Measurements from ENCODE around the gene FNDC5.

FNDC5 gene

DNA sequence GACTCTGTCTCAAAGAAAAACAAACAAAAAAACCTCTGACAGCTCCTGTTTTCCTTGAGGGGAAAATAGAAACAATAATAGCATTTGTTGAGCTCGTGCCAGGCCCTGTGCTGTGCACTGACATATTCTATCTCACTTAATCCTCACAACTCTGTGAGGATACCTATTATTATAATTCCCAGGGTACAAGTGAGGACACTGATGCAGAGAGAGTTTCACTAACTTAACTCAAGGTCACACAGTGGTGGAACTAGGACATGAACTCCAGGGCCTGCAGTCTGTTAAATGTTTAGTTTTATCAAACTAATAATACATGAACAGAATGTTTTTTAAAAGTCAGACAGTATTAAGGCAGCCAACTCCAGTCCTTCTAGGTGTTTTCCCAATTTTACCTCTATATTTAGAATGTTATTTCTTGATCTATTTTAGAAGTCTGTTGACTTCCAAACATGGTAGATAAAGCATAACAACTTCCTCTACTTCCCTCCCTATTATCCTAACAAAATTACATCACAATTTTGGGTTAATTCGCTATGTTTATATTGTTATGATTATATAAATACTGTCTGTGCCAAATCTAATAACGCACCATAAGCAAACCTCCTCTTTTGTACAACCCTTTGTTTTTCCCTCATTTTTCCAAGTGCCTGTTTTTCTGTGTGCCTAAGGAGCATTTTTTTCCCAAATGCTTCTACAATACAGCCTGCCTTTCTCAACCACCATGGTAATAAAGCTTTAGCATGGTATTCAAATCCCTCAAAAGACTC is 4.9 kb downstream of the FNDC5 start:
- DNase-seq (ENCODE audit: low read depth, low spot score): no peak

DNA sequence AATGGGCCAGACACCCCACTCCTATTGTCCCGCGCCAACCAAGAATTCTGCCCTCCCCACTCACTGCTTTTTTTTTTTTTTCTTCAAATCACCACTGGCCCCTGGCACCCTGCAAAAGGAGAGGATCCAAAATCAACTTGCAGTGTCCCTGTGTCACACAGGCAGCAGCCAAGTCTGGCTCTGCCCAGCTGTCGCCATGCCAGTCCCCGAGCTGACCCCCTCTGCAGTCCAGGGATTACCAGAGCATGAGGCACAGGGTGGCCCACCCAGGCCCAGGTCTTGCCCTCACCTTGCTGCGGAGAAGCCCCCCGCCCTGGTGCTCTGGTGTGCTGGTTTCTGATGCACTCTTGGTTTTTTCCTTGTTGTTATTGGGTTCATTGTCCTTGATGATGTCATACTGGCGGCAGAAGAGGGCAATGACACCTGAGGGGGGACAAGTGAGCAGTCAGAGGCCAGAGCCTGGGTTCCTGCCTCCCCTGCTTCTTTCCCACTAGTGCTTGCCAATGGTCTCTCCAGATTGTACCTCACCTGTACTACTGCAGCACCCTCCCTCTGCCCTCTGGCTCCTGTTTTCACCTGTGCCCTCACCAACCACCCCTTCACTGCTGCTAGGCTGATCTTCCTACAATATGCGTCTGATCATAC is 6.2 kb downstream of the FNDC5 start:
- no peak for DNase-seq (ENCODE audit: low read depth, low spot score)

DNA sequence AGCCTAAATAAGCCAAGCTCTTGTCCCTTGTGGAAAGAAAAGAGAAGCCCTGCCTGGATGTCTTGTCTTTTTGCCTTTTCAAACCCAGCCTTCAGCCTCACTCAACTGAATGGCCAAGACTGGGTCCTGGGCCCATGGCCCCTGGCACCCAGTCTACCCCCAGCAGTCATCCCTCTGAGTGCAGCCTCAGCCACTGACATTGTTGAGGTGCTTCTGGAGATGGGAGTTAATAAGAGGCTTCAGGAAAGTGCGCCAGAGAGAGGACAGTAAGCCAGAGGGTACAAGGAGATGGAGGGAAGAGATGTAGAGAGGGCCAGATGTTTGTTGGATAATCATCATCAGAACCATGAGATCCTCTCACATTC is 6.8 kb downstream of the FNDC5 start:
- DNase-seq (ENCODE audit: low read depth, low spot score): no peak

DNA sequence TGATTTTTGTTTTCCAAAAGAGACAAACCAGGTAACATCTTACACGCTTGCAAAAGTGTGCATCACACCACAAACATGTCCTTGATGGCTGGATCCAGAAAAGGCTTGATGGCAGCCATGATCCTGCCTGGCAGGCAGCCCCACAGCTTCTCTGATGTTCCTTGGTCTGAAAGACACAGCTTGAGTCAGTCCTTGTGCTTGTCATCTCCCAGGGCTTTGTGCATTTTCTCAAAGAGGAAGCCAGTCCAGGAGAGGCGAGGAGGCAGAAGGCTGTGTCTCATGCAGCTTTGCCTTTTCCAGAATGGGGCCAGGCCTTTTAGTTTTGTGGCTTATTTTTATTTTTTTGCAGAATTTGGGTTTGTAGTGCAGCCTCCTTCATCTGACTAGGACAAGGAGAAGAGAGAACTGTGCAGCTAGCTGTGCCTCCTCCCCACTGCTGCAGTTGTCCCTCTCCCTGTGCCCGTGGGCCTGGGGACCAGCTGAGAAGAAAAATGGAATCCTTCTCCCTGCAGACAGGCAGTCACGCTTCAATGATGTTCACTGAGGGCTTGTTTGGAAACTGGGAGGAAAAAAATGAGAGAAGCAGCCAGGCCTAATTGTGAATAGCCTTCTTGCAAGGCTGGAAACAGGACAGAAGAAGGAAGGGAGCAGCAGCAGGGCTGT is 7.4 kb downstream of the FNDC5 start:
- DNase-seq (ENCODE audit: low read depth, low spot score): no peak

- no peak for DNase-seq (ENCODE audit: low read depth, low spot score)
These were observed 8.6 kb downstream of the FNDC5 start for GRCh38 chr1:32861904-32862695.

GRCh38 chr1:32860566-32860965 is 10.1 kb downstream of the FNDC5 start:
- no peak for DNase-seq (ENCODE audit: low read depth, low spot score)

DNA sequence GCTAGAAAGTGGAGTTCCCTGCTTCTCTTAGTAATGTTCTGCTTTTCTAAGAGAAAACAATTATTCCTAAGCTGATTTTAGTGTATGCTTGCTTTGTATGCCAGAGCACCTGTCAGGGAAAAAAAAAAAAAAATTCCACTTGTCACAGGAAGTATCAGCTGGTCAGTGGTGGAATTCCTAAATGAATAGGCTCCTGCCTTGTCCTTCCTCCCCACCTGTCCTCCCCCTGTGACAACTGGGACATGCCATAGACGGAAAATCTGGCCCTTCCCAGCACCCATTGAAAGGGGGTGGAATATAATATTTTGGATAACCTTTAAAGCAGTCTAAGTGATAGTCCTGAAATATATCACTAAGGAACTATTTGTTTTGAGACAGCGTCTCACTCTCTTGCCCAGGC is 10.8 kb downstream of the FNDC5 start:
- DNase-seq (ENCODE audit: low read depth, low spot score): no peak

DNA sequence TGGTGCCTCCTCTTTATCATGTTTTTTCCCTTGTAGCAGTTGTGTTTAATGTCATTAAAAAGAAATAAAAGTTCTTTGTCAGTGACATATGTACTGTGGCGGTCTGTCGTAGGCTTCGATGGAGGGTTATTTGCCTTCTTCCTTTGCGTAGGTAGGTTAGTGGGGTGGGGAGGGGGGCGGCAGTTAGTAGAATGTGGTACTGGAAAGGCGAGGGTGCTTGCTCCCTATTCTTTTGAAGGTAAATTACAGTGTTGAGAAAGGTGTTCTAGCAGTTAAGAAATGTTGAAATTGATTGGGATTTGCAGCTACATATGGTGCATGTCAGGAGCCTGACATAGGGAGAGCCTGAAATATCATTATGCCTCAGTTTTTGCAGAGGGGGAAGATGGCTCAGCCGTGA is 11.9 kb downstream of the FNDC5 start:
- no peak for DNase-seq (ENCODE audit: low read depth, low spot score)

GRCh38 chr1:32858136-32858535 is 12.6 kb downstream of the FNDC5 start:
- no peak for DNase-seq (ENCODE audit: low read depth, low spot score)

- no peak for DNase-seq (ENCODE audit: low read depth, low spot score)
These were observed 14.7 kb downstream of the FNDC5 start for GRCh38 chr1:32855861-32856617.

GRCh38 chr1:32848354-32849063 is 22.2 kb downstream of the FNDC5 start:
- no peak for DNase-seq (ENCODE audit: low read depth, low spot score)

GRCh38 chr1:32831878-32832277 is 38.8 kb downstream of the FNDC5 start:
- no peak for DNase-seq (ENCODE audit: low read depth, low spot score)

DNA sequence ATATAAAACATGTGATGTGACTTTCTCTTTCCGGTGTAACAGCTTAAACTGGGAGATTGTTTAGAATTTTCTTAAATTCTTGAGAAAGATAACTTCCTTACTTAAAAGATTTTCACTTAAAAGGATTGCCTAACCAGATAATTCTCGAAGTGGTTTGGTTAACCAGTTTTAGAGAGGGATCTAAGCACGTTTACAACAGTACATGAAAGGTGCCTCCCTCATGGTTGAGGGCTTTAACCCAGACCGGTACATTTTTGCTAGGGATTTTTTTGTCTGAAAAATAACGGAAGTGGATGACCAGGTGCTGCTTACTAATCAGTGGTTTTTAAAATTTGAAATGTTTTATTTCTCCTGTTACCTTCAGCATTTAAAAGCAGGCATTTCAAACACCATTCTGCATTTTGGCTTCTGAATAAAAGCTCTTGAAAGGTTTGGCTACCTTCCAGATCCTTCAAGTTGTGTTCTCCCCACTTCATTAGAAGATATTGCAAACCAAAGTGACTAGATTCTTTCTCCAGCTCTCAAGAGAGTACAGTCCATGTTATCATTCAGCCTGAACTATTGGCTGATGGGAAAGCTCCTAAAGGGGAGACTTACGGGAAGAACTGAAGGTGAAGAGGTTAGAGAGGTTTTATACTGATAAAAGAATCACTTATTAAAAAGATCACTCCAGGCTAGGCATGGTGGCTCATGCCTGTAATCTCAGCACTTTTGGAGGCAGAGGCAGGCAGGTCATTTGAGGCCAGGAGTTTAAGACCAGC is 40.4 kb downstream of the FNDC5 start:
- no peak for DNase-seq (ENCODE audit: low read depth, low spot score)

DNA sequence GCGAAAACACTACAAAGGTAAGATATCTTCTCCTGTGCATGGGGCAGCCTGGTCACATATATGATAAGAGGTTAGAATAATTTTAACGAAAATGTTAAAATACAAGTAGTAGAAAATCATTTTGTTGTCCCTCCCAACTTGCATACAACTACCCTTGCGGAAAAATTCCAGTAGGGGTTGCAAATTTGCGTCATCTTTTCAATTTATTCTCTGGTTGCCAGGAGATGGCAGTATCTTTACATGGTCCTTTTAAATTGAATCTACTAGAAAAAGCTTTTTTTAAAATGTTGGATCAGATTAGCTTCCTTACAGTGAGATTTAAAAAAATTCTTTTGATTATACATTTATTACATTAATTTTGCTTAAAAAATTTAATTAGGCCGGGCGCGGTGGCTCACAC is 42.4 kb downstream of the FNDC5 start:
- peak; percentile 1 for DNase-seq (ENCODE audit: low read depth, low spot score)

DNA sequence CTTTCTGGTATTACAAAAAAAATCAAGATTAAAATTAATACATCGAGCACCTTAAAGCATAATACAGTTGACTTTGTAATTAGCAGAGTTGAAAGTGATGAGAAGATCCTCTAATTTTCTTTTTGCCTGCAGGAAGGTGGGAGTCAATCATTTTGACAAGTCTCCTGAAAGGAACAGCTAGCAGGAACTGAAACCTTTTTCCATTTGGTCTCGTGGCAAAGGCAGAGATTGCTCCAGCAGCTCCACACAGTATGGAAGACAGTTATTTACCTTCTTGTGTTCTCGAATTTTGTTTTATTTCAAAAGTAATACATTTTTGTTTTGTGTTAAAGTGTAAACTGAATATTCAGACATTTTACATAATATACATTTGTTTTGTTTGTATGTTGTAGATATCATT is 45.5 kb downstream of the FNDC5 start:
- DNase-seq (ENCODE audit: low read depth, low spot score): no peak

DNA sequence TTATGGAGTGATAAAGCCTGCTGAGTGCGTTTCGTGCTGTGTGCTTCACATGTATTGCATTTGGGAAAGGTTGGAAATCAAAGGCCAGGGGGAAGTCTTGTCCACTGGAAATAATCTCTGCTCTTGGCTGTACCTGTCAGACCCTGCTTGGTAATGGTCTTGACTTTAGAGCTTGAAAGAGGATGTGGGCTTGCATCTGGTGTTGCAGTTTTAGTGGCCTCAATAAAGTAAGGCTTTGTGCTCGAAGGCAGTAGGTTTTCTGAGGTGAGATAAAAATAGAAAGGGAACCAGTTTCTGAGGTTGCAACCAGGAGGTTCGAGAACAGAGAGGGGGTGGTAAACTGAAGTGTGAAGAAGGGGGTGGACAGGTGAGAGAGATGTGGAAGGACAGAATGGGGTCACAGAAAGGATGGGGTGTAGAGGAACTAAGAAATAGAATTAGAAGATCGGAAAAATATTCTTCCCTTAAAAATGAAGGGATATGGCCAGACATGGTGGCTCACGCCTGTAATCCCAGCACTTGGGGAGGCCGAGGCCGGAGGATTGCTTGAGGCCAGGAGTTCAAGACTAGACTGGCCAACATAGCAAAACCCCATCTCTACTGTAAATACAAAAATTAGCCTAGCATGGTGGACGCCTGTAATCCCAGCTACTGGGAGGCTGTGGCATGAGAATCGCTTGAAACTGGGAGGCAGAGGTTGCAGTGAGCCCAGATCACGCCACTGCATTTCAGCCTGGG is 51.7 kb downstream of the FNDC5 start:
- DNase-seq (ENCODE audit: low read depth, low spot score): no peak

GRCh38 chr1:32817815-32818786 is 52.6 kb downstream of the FNDC5 start:
- no peak for DNase-seq (ENCODE audit: low read depth, low spot score)

DNA sequence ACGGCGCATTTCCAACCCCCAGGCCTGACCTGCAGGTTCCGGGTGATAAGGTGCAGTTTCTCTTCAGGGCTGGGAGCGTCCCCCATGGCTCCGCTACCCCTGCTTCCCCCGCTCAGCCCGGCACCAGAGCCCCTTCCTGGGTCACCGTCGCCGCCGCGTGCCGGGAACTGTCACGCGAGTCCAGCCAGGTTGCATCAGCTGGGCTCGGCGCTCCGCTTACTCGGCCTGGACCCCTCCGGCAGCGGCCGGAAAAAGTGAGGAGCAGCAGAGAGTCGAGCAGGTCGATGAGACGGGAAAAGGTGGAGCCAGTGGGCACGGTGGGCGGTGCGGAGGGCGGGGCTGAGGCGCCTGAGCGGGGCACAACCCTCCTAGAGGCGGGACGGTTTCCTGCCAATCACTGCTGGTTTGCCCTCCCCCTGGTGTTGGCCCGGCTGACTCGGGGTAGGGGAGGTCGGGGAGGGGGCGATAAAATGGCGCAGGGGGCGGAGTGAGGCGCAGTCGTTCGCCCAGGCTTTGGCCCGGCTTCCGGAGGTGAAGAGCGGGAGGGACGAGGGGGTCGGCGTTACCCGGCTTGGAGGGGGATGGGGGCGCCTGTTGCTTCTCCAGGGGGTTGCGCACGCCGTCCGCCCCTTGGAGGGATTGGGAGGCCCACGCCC is 53.4 kb downstream of the FNDC5 start, which contains the start of the genes S100PBP and YARS1:
Gene S100PBP (plus strand): TSS at position 495 of the 656 bp plus-strand sequence. CDS start 8,447 bp downstream, outside the sequence.
Gene YARS1 (minus strand): TSS at position 200 of the 656 bp plus-strand sequence. CDS start 114 bp downstream, at position 86.
- DNase-seq (ENCODE audit: low read depth, low spot score): peak; percentile 92

Data from smooth muscle cell of the brain vasculature (primary cell).